ENCODE data around the gene TSTD1.

DNA sequence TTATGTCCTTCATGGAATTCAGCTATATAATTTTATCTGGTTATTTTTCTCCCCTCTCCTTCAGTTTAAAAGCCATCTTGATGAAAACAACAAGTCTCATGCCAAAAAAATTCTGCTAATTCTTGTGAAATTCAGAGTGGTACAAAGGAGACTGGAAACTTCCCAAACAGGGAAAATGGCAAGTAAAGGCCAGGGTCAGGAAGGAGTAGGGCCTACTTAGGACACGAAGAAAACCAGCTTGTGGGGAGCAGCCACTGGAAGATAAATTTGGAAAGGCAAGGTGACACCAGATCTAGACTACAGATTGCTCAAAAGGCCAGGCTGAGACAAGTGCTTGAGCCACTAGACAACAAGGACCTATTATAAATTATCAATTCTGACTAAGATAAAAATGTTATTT lies 6.4 kb downstream of the TSTD1 start:
- TF ChIP-seq CTCF (IDR thresholded peaks at IDR 0.05; ENCODE audit: insufficient read depth, low read length): no peak
- no peak for TF ChIP-seq POLR2AphosphoS5 (IDR thresholded peaks at IDR 0.05; ENCODE audit: low read depth)

Measured in HL-60 (cell line).